Stomach (tissue), 4 donors: ENCODE measurements around the gene F2R.

Experiments used
- EP300 ChIP-seq: sonication (generic); formaldehyde crosslinking; IDR thresholded peaks from one replicate; pipeline ENCODE4 v1.6.1; 2017; ENCODE audit warnings: antibody characterized with exemption
- POLR2A ChIP-seq, 4 donors: fragments of 450-650 bp; IDR thresholded peaks; one replicate each; pipeline ENCODE4 v1.6.1; 2016; ENCODE audit warnings: antibody characterized with exemption in 4 of 4, control low read depth in 2 of 4, mild to moderate bottlenecking in 1 of 4, moderate library complexity in 1 of 4
- POLR2AphosphoS5 ChIP-seq, 3 donors: sonication (generic); formaldehyde crosslinking; IDR thresholded peaks; one replicate each; pipeline ENCODE4 v1.6.1; 2016; ENCODE audit warnings: antibody characterized with exemption in 3 of 3
- TF ChIP-seq, protein P1 (sequence below), 7 experiments: fragments of 450-650 bp in 4 of 7; fragments of 200-600 bp in 3 of 7; sonication (generic) in 3 of 7; IDR thresholded peaks; one replicate each; pipeline ENCODE4 v1.5.1; 2016 to 2019; ENCODE audit warnings: antibody characterized with exemption in 7 of 7, control low read depth in 2 of 7, mild to moderate bottlenecking in 1 of 7

DNA sequence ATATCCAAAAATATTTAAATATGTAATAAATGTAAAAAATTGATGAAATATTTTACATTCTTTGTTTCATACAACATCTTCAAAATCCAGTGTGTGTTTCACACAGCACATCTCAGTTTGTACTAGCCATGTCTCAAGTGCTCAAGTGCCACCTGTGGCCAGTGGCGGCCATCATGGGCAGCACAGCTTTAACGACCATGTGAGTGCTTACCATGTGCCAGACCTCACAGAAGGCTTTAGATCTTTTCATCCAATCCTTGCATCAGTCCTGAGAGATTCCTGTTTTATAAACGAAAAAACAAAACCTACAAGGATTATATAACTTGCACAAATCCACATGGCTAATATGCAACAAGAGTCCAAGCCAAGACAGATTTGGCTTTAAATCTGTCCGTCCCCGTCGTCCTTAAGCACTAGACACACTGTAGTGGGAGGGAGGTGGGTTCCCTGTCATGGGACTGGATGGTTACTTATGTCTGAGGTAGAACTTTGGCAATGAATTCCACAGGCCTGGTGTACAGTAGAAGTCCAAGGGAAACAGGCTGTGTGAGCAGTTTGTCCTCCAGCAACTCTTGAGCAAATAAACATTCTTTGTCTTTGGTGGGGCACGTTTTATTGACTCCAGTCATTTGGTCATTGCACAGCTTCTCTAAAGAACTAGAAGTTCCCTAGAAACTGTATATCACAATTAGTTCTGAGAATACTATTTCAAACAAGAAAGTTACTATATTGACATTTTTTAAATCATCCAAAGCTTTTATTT lies 25.0 kb upstream of the F2R start:
- TF ChIP-seq POLR2AphosphoS5 (IDR thresholded peaks at IDR 0.05) (peak in 2 of 3 donors; percentile 14 to 30), POLR2A (IDR thresholded peaks at IDR 0.05) (no peak), EP300 (no peak)
- TF ChIP-seq, protein P1, sequence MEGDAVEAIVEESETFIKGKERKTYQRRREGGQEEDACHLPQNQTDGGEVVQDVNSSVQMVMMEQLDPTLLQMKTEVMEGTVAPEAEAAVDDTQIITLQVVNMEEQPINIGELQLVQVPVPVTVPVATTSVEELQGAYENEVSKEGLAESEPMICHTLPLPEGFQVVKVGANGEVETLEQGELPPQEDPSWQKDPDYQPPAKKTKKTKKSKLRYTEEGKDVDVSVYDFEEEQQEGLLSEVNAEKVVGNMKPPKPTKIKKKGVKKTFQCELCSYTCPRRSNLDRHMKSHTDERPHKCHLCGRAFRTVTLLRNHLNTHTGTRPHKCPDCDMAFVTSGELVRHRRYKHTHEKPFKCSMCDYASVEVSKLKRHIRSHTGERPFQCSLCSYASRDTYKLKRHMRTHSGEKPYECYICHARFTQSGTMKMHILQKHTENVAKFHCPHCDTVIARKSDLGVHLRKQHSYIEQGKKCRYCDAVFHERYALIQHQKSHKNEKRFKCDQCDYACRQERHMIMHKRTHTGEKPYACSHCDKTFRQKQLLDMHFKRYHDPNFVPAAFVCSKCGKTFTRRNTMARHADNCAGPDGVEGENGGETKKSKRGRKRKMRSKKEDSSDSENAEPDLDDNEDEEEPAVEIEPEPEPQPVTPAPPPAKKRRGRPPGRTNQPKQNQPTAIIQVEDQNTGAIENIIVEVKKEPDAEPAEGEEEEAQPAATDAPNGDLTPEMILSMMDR (IDR thresholded peaks at IDR 0.05), result no peak
